Pancreas (tissue), 10 donors: ENCODE data around the gene GCM1. TPM values are rescaled to one million over a fixed set of nuclear protein-coding genes. Genes with fewer than 3 reads are reported as not detected.
A peak's percentile ranks its signal among the peaks of the same experiment; 100 is the strongest.

Experiments
- ATAC-seq, 4 donors: fragments of 200-7000 bp; cut with Tn5 transposase; one replicate each; pipeline versions ENCODE4 v1.8.0 to v1.9.1; 2020; ENCODE audit warnings: mild to moderate bottlenecking in 4 of 4, moderate library complexity in 4 of 4
- DNase-seq, 6 donors: peaks; one replicate each; pipeline ENCODE4 v3.0.0-alpha.2; 2020
- FAIRE-seq: peaks from 2 replicates; lab custom pipeline; 2012; peaks lifted over from hg19 to GRCh38; lab: Jason Lieb, UNC
- H3K27ac ChIP-seq, 4 donors: fragments of 200-600 bp; sonication (generic); 1 replicate in 3 of 4; 2 replicates in 1 of 4; pipeline versions ENCODE4 v1.5.0 to v1.8.0; 2020
- H3K27me3 ChIP-seq, 4 donors: fragments of 200-600 bp; one replicate each; pipeline ENCODE4 v1.8.0; 2021
- H3K36me3 ChIP-seq, 3 donors: fragments of 200-600 bp; sonication (generic) in 1 of 3; one replicate each; pipeline versions ENCODE4 v1.5.0 to v1.8.0; 2020 to 2021
- H3K4me1 ChIP-seq, 3 donors: fragments of 200-600 bp; one replicate each; pipeline ENCODE4 v1.8.0; 2021
- H3K4me3 ChIP-seq, 4 donors: fragments of 200-600 bp; sonication (generic) in 2 of 4; one replicate each; pipeline versions ENCODE4 v1.5.0 to v1.8.0; 2020 to 2021
- H3K9me3 ChIP-seq, 4 donors: fragments of 200-600 bp; one replicate each; pipeline ENCODE4 v1.8.0; 2021
- WGBS, 2 donors: extraction: QIAGEN DNeasy Blood & Tissue Kit; methylation state at CpG; one replicate each; pipeline ENCODE4 v1.1.7; 2013; 5-methylcytosine and 5-hydroxymethylcytosine counted together
- intact Hi-C, 3 donors: fragments of 100-400 bp; cut with DNase I; formaldehyde crosslinking; loops; one replicate each; pipeline versions ENCODE4 v1.11.1 to v1.14.2; 2022
- polyA plus RNA-seq, 2 donors: library from polyadenylated mRNA; stranded (reverse); fragments of 200-250 nt; gene quantifications; one replicate each; pipeline ENCODE4 v1.2.3, GENCODE V29; 2013
- total RNA-seq, 6 donors: library from RNA; stranded (reverse); fragmentation: NEBNext Ultra II Directional in 4 of 6; extraction: Animal tissue kit (Norgen Biotek cat#: 25700) in 4 of 6; gene quantifications; one replicate each; pipeline versions ENCODE4 v1.2.1 to v1.2.4, GENCODE V29; 2021 to 2023
- TF ChIP-seq, protein P1 (sequence below), 4 donors: fragments of 200-600 bp; sonication (generic) in 3 of 4; IDR thresholded peaks; one replicate each; pipeline versions ENCODE4 v1.5.0 to v1.8.0; 2021; ENCODE audit warnings: antibody characterized with exemption in 4 of 4
- donor health status: healthy with polysubstance abuse.
- donor health status: DM: no; HTN: no; CAD: no; lungs with moderate emphysema.
- donor health status: DM: no; HTN: no; CAD: no.
- donor health status: control.
- donor health status: control.
- donor health status: Bipolar disorder and iron deficiency.
- donor health status: DM: yes; HTN: yes; CAD: no.
- donor health status: DM: no; HTN: no; CAD: no.
- donor health status: DM: no; HTN: no; CAD: no.
- donor health status: DM: yes; HTN: yes; CAD: no.

GCM1 gene
- total RNA-seq (not detected), polyA plus RNA-seq (not detected)

DNA sequence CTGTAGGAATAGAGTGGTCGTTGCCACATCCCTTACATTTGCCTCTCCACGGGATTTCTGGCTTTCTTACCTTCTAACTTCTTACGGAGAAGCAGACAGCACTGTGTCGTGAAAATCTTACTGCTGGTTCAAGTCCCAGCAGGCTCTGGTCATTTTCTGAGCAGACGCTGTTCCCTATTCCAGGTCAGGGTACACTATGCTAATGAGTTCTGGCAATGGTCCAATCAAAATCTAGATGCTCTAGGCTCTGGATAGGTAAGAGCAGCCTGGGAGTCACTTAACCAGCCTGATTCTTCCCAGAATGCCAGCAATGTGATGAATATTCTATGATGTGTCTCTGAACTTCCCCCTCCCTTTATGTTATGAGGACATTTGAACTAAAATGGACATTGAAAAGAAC is at the start of gene GCM1:
Gene GCM1, minus strand, starts transcription at position 158 of the 400 bp plus-strand sequence. CDS start 3,209 bp downstream, outside the sequence.
- H3K4me3 ChIP-seq: no peak within 1 kb of the TSS
- intact Hi-C loops: no loop called here
- H3K4me1 ChIP-seq: no peaks in the 10 kb centered on the region
- WGBS, 2 donors: 82 to 89% methylated on average over 5 of the region's 5 CpGs
- no peak within 1 kb of the TSS for H3K27ac ChIP-seq
- FAIRE-seq (no peak), ATAC-seq (no peak), DNase-seq (no peak)
- no peaks in the 10 kb centered on the region for H3K9me3 ChIP-seq
- H3K27me3 ChIP-seq: no peaks in the 10 kb centered on the region
- H3K36me3 ChIP-seq: no peaks in the 10 kb centered on the region
- TF ChIP-seq, protein P1, sequence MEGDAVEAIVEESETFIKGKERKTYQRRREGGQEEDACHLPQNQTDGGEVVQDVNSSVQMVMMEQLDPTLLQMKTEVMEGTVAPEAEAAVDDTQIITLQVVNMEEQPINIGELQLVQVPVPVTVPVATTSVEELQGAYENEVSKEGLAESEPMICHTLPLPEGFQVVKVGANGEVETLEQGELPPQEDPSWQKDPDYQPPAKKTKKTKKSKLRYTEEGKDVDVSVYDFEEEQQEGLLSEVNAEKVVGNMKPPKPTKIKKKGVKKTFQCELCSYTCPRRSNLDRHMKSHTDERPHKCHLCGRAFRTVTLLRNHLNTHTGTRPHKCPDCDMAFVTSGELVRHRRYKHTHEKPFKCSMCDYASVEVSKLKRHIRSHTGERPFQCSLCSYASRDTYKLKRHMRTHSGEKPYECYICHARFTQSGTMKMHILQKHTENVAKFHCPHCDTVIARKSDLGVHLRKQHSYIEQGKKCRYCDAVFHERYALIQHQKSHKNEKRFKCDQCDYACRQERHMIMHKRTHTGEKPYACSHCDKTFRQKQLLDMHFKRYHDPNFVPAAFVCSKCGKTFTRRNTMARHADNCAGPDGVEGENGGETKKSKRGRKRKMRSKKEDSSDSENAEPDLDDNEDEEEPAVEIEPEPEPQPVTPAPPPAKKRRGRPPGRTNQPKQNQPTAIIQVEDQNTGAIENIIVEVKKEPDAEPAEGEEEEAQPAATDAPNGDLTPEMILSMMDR (IDR thresholded peaks at IDR 0.05): no peak

DNA sequence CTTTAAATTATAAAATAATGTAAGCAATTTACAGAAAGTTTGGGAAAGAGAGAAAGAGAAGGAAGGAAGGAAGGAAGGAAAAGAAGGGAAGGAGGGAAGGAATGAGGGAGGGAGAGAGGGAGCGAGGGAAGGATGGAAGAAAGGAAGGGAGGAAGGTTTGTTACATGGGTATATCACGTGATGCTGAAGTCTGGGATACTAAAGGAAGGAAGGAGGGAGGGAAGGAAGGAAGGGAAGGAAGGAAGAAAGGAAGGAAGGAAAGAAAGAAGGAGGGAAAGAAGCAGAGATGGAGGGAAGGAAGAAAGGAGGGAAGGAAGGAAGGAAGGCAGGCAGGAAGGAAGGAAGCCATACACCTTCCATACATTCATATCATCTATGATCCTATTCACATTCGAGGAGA is 48.9 kb upstream of the GCM1 start:
- H3K27me3 ChIP-seq: no peaks in the 10 kb centered on the region
- no peaks in the 10 kb centered on the region for H3K36me3 ChIP-seq
- H3K27ac ChIP-seq: no peak overlapping the region
- TF ChIP-seq, protein P1 (IDR thresholded peaks at IDR 0.05): no peak
- ATAC-seq (no peak), FAIRE-seq (no peak), DNase-seq (no peak)
- H3K4me3 ChIP-seq: no peak overlapping the region
- no peaks in the 10 kb centered on the region for H3K9me3 ChIP-seq
- WGBS, 2 donors: 74 to 75% methylated on average over 3 of the region's 3 CpGs
- peaks cover 0 to 8% (median under 1%) of the 10 kb centered on the region in 3 donors for H3K4me1 ChIP-seq
- intact Hi-C loops: no loop called here

DNA sequence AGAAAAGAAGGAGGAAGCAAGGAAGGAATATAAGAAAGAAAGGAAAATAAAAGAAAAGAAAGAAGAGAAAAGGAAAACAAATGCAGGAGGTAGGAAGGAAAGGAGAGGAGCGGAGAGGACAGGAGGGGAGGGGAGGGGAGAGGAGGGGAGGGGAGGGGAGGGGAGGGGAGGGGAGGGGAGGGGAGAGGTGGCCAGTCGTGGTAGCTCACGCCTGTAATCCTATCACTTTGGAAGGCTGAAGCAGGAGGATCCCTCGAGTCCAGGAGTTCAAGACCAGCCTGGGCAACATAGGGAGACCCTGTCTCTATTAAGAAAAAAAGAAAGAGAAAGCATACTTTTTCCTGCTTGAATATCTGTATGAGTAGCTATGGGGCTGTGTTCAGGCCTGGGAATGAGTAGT is 46.4 kb upstream of the GCM1 start:
- 55 to 62% methylated on average over 3 of the region's 4 CpGs for WGBS, 2 donors

GRCh38 chr6:53192682-53193188 is 44.1 kb upstream of the GCM1 start:
- WGBS, 2 donors: 15 to 36% methylated on average over 5 of the region's 5 CpGs
- TF ChIP-seq, protein P1 (IDR thresholded peaks at IDR 0.05): no peak
- FAIRE-seq (no peak), DNase-seq (no peak), ATAC-seq (peak; percentile 43 to 86 (median 68))
- Histone ChIP-seq H3K36me3 (no peaks in the 10 kb centered on the region), H3K4me3 (no peak overlapping the region), H3K9me3 (no peaks in the 10 kb centered on the region), H3K27ac (peak overlapping the region in 2 of 4 donors; percentile 44 to 50), H3K27me3 (no peaks in the 10 kb centered on the region), H3K4me1 (peaks cover 0 to 8% (median 3%) of the 10 kb centered on the region in 3 donors)
- intact Hi-C loops: no loop called here

More for the DNA sequence above, 46.4 kb upstream of the GCM1 start:
- DNase-seq: no peak
- Histone ChIP-seq H3K4me1 (peaks cover 0 to 8% (median 3%) of the 10 kb centered on the region in 3 donors), H3K27ac (no peak overlapping the region), H3K4me3 (no peak overlapping the region), H3K9me3 (no peaks in the 10 kb centered on the region), H3K27me3 (no peaks in the 10 kb centered on the region), H3K36me3 (no peaks in the 10 kb centered on the region)
- no peak for ATAC-seq
- intact Hi-C loops: no loop called here
- FAIRE-seq: no peak
- TF ChIP-seq, protein P1 (IDR thresholded peaks at IDR 0.05): no peak

- no peaks in the 10 kb centered on the region for H3K36me3 ChIP-seq
- intact Hi-C loops: no loop called here
- no peak overlapping the region for H3K4me3 ChIP-seq
- ATAC-seq: no peak
- no peaks in the 10 kb centered on the region for H3K9me3 ChIP-seq
- TF ChIP-seq, protein P1 (IDR thresholded peaks at IDR 0.05): no peak
- no peaks in the 10 kb centered on the region for H3K27me3 ChIP-seq
- FAIRE-seq: no peak
- H3K4me1 ChIP-seq: peaks cover 0 to 8% (median 3%) of the 10 kb centered on the region in 3 donors
- H3K27ac ChIP-seq: no peak overlapping the region
- DNase-seq: no peak
Measured at GRCh38 chr6:53189554-53189953, 40.9 kb upstream of the GCM1 start.
